Sigmoid colon (tissue), 3 donors: ENCODE results near the gene ABHD16A.

Source experiments
- CTCF ChIP-seq, 4 experiments: fragments of 450-650 bp in 3 of 4; fragments of 200-600 bp in 1 of 4; IDR thresholded peaks; one replicate each; pipeline ENCODE4 v1.5.1; 2016 to 2019; ENCODE audit warnings: antibody characterized with exemption in 4 of 4, mild to moderate bottlenecking in 3 of 4, moderate library complexity in 2 of 4
- POLR2A ChIP-seq, 2 donors: fragments of 450-650 bp; IDR thresholded peaks; one replicate each; pipeline ENCODE4 v1.6.1; 2016; ENCODE audit warnings: antibody characterized with exemption in 2 of 2, mild to moderate bottlenecking in 2 of 2, moderate library complexity in 2 of 2

- TF ChIP-seq CTCF (IDR thresholded peaks at IDR 0.05), result no peak
- no peak for TF ChIP-seq POLR2A (IDR thresholded peaks at IDR 0.05)
These were observed 45.5 kb downstream of the ABHD16A start for GRCh38 chr6:31657406-31658157.
